Measurements from ENCODE around the gene HERC2. TPM values are rescaled to one million over a fixed set of nuclear protein-coding genes. Genes with fewer than 3 reads are reported as not detected.

HERC2 gene
- total and polyA plus RNA-seq, 2 of the 13 experiments (the other 11 are each of a cell fraction or from before 2014, with no cell fraction given) = 17.6 to 24.8 TPM

GRCh38 chr15:28084547-28084946 lies 237.4 kb downstream of the HERC2 start:
- POLR2A ChIA-PET = no interaction called here
- no peaks in the 10 kb centered on the region for H3K27me3 ChIP-seq (ENCODE audit: control insufficient read depth in 1 of 2, insufficient read depth in 2 of 2, low read length in 2 of 2)
- H3K27ac ChIP-seq (ENCODE audit: extremely low read length, insufficient read depth, low read length) = no peak overlapping the region
- in situ Hi-C loops (cut with HindIII; ENCODE audit: extremely low pct_ligation_motif_present, low pct_unique_long_range_greater_than_20kb) = no loop called here
- no peak overlapping the region for H3K4me2 ChIP-seq (ENCODE audit: low read depth, low read length)
- H2AFZ ChIP-seq (ENCODE audit: low read length) = no peak overlapping the region
- TF ChIP-seq ZNF773 (CRISPR knock-in tag; IDR thresholded peaks at IDR 0.05; ENCODE audit: borderline replicate concordance) (no peak), ZNF75D (CRISPR knock-in tag; IDR thresholded peaks at IDR 0.05; ENCODE audit: borderline replicate concordance) (no peak), ZNF263 (CRISPR knock-in tag; IDR thresholded peaks at IDR 0.05) (no peak), YY1 (IDR thresholded peaks at IDR 0.05; ENCODE audit: insufficient read depth, insufficient replicate concordance, low read depth, low read length) (no peak), CHCHD3 (CRISPR knock-in tag; IDR thresholded peaks at IDR 0.05) (no peak), HOXD1 (CRISPR knock-in tag; IDR thresholded peaks at IDR 0.05) (no peak), CBX5 (CRISPR knock-in tag; IDR thresholded peaks at IDR 0.05; ENCODE audit: borderline replicate concordance) (no peak), ZBTB21 (CRISPR knock-in tag; IDR thresholded peaks at IDR 0.05) (no peak), MYPOP (CRISPR knock-in tag; IDR thresholded peaks at IDR 0.05) (no peak)
- CTCF ChIA-PET (ENCODE audit: low intra/inter-chr PET ratio, low total read pairs) = no interaction called here
- no peaks in the 10 kb centered on the region for H3K36me3 ChIP-seq (replicated peaks in 1 of 2; ENCODE audit: control insufficient read depth in 1 of 2, insufficient read depth in 2 of 2, low read length in 2 of 2)
- WGBS (ENCODE audit: low lambda C conversion rate) = 80% methylated on average over 2 of the region's 3 CpGs
- 0 out of 2 replicates have a peak, but pooled peaks cover 5% of the 10 kb centered on the region for H3K9me3 ChIP-seq (ENCODE audit: low read length)
- DNase-seq (ENCODE audit: low spot score) (no peak), ATAC-seq (no peak), FAIRE-seq (no peak)
- no TSS peak for BruUV-seq (replicated peaks)
- peaks cover 14% of the 10 kb centered on the region for H3K4me1 ChIP-seq (ENCODE audit: insufficient read depth, low read length)
- no peak overlapping the region for H3K4me3 ChIP-seq (replicated peaks in 1 of 3; ENCODE audit: insufficient read depth in 1 of 3, low read depth in 2 of 3, low read length in 3 of 3)
- no peaks in the 10 kb centered on the region for H3K79me2 ChIP-seq (ENCODE audit: insufficient read depth, low read length)
- intact Hi-C loops (cut with micrococcal nuclease; ENCODE audit: unreplicated experiment) = no loop called here
- no peak overlapping the region for H3K9ac ChIP-seq (ENCODE audit: insufficient read depth, low read depth, low read length)
- H4K20me1 ChIP-seq (ENCODE audit: insufficient read depth, low read length) = no peaks in the 10 kb centered on the region

Measured in HepG2 (cell line).